GM19035 (cell line): ENCODE results near the gene FCHO2.

ENCODE experiments used
- ATAC-seq: cut with Tn5 transposase; IDR thresholded peaks from one replicate; pipeline ENCODE4 v1.9.1; 2021; ENCODE audit not compliant: unreplicated experiment

Gene FCHO2

GRCh38 chr5:73027816-73028215 is 72.0 kb downstream of the FCHO2 start:
- no peak for ATAC-seq

- no peak for ATAC-seq
These were observed 73.3 kb downstream of the FCHO2 start for GRCh38 chr5:73028991-73029595.

- no peak for ATAC-seq
These were observed 74.7 kb downstream of the FCHO2 start for GRCh38 chr5:73030531-73030930.

GRCh38 chr5:73030995-73031394 is 75.2 kb downstream of the FCHO2 start:
- ATAC-seq: no peak

- ATAC-seq: no peak
These were observed 76.0 kb downstream of the FCHO2 start for GRCh38 chr5:73031839-73032238.

- no peak for ATAC-seq
These were observed 76.8 kb downstream of the FCHO2 start for GRCh38 chr5:73032635-73033034.

- ATAC-seq: no peak
These were observed 81.7 kb downstream of the FCHO2 start for GRCh38 chr5:73037545-73037944.

GRCh38 chr5:73039082-73039481 is 83.2 kb downstream of the FCHO2 start:
- no peak for ATAC-seq

GRCh38 chr5:73042993-73043392 is 87.2 kb downstream of the FCHO2 start:
- ATAC-seq: no peak

GRCh38 chr5:73044546-73044945 is 88.7 kb downstream of the FCHO2 start:
- ATAC-seq: no peak

GRCh38 chr5:73045623-73046022 is 89.8 kb downstream of the FCHO2 start:
- ATAC-seq: no peak

GRCh38 chr5:73061593-73061992 is 105.8 kb downstream of the FCHO2 start:
- no peak for ATAC-seq

GRCh38 chr5:73066466-73066865 is 110.6 kb downstream of the FCHO2 start:
- no peak for ATAC-seq

- no peak for ATAC-seq
These were observed 111.4 kb downstream of the FCHO2 start for GRCh38 chr5:73067213-73067612.

GRCh38 chr5:73081093-73081492 is 125.3 kb downstream of the FCHO2 start:
- no peak for ATAC-seq

- no peak for ATAC-seq
These were observed 132.2 kb downstream of the FCHO2 start for GRCh38 chr5:73088026-73088425.

GRCh38 chr5:73093943-73094342 is 138.1 kb downstream of the FCHO2 start:
- ATAC-seq: no peak

- ATAC-seq: no peak
These were observed 138.6 kb downstream of the FCHO2 start for GRCh38 chr5:73094415-73094814.

GRCh38 chr5:73095564-73096238 is 139.9 kb downstream of the FCHO2 start:
- no peak for ATAC-seq

GRCh38 chr5:73096239-73096575 is 140.4 kb downstream of the FCHO2 start:
- ATAC-seq: no peak

GRCh38 chr5:73097740-73098139 is 141.9 kb downstream of the FCHO2 start:
- ATAC-seq: no peak

- no peak for ATAC-seq
These were observed 144.3 kb downstream of the FCHO2 start for GRCh38 chr5:73100109-73100508.

- ATAC-seq: no peak
These were observed 148.0 kb downstream of the FCHO2 start for GRCh38 chr5:73103870-73104299.
